GM19467 (cell line): Measurements from ENCODE around the gene CTBP1.

Experiments used
- ATAC-seq: cut with Tn5 transposase; IDR thresholded peaks from one replicate; pipeline ENCODE4 v1.9.1; 2021; ENCODE audit warnings: mild to moderate bottlenecking, moderate library complexity; ENCODE audit not compliant: unreplicated experiment

CTBP1 gene

GRCh38 chr4:1250921-1251772 is 2.2 kb upstream of the CTBP1 start:
- no peak for ATAC-seq

GRCh38 chr4:1250527-1250812 is 1.5 kb upstream of the CTBP1 start:
- ATAC-seq: no peak

- peak; percentile 1 for ATAC-seq
Measured at GRCh38 chr4:1249731-1250526, 999 bp upstream of the CTBP1 start.

- peak; percentile 50 for ATAC-seq
Measured at GRCh38 chr4:1249148-1249730, 309 bp upstream of the CTBP1 start.

GRCh38 chr4:1247864-1248244 is 1.1 kb downstream of the CTBP1 start:
- ATAC-seq: peak; percentile 13

- ATAC-seq: no peak
Measured at GRCh38 chr4:1246901-1247863, 1.7 kb downstream of the CTBP1 start.

- no peak for ATAC-seq
Measured at GRCh38 chr4:1246111-1246881, 2.6 kb downstream of the CTBP1 start.

- no peak for ATAC-seq
Measured at GRCh38 chr4:1245481-1246051, 3.4 kb downstream of the CTBP1 start.

- ATAC-seq: no peak
Measured at GRCh38 chr4:1244978-1245471, 3.9 kb downstream of the CTBP1 start.

- ATAC-seq: no peak
Measured at GRCh38 chr4:1244081-1244977, 4.6 kb downstream of the CTBP1 start.

GRCh38 chr4:1243451-1244080 is 5.4 kb downstream of the CTBP1 start:
- ATAC-seq: no peak

- no peak for ATAC-seq
Measured at GRCh38 chr4:1242506-1243450, 6.2 kb downstream of the CTBP1 start.

- ATAC-seq: no peak
Measured at GRCh38 chr4:1241936-1242505, 6.9 kb downstream of the CTBP1 start.

- ATAC-seq: no peak
Measured at GRCh38 chr4:1241466-1241935, 7.4 kb downstream of the CTBP1 start.

- no peak for ATAC-seq
Measured at GRCh38 chr4:1240721-1241465, 8.0 kb downstream of the CTBP1 start.

GRCh38 chr4:1239950-1240307 is 9.0 kb downstream of the CTBP1 start:
- ATAC-seq: no peak
